Endothelial cell of umbilical vein (primary cell): Measurements from ENCODE around the gene CFAP77. TPM values are rescaled to one million over a fixed set of nuclear protein-coding genes. Genes with fewer than 3 reads are reported as not detected.

Source experiments
- BruUV-seq: library from RNA; stranded (reverse); fragments of 400-500 nt; replicated peaks from 2 replicates; lab custom pipeline; 2021; lab: Mats Ljungman, UMichigan
- CTCF ChIA-PET: fragments of 300-600, 350-600 bp; sonication (Branson Sonifier 250); formaldehyde crosslinking; loops from one replicate; lab custom pipeline; 2021; ENCODE audit warnings: antibody characterized with exemption, inconsistent platforms; lab: Charles Lee
- POLR2A ChIA-PET: fragments of 300-600, 350-600 bp; sonication (Branson Sonifier 250); formaldehyde crosslinking; loops from one replicate; lab custom pipeline; 2021; ENCODE audit warnings: antibody characterized with exemption, inconsistent platforms; lab: Charles Lee
- DNase-seq: peaks from one replicate; pipeline ENCODE4 v3.0.0-alpha.2; 2011; ENCODE audit warnings: low read depth, low spot score
- FAIRE-seq: peaks from 2 replicates; lab custom pipeline; 2011; peaks lifted over from hg19 to GRCh38; lab: Jason Lieb, UNC
- H2AFZ ChIP-seq: 2 replicates; pipeline ENCODE4 v1.6.0; 2012; ENCODE audit warnings: low read depth, low read length, control low read depth, inconsistent platforms
- H3K27ac ChIP-seq: 2 replicates; pipeline ENCODE4 v1.5.1; 2011; ENCODE audit warnings: low read depth, mild to moderate bottlenecking, control low read depth, low read length, moderate library complexity; ENCODE audit not compliant: insufficient read depth
- H3K27me3 ChIP-seq, 2 experiments: 2 replicates each; pipeline versions ENCODE4 v1.6.0 to v1.6.1; 2011; ENCODE audit warnings: low read length in 2 of 2, mixed read lengths in 1 of 2; ENCODE audit not compliant: control insufficient read depth in 2 of 2, insufficient read depth in 2 of 2
- H3K36me3 ChIP-seq, 2 experiments: 2 replicates in 1 of 2; 3 replicates in 1 of 2; pipeline ENCODE4 v1.5.1; 2011; ENCODE audit warnings: low read length in 2 of 2, mild to moderate bottlenecking in 1 of 2, moderate library complexity in 1 of 2; ENCODE audit not compliant: control insufficient read depth in 2 of 2, insufficient read depth in 2 of 2; ENCODE audit errors: extremely low read depth in 1 of 2
- H3K4me1 ChIP-seq: 3 replicates; pipeline ENCODE4 v1.5.1; 2011; ENCODE audit warnings: mild to moderate bottlenecking, low read length; ENCODE audit not compliant: control insufficient read depth, insufficient read depth; ENCODE audit errors: extremely low read depth
- H3K4me2 ChIP-seq: 2 replicates; pipeline ENCODE4 v1.6.1; 2011; ENCODE audit warnings: low read length, control low read depth, mixed read lengths; ENCODE audit not compliant: insufficient read depth
- H3K4me3 ChIP-seq, 3 experiments: fragments of 200-600 bp in 1 of 3; sonication (generic), shearing (Covaris generic) in 1 of 3; replicated peaks in 1 of 3; 2 replicates each; pipeline ENCODE4 v1.5.1; 2011 to 2016; ENCODE audit warnings: control low read depth in 3 of 3, low read length in 3 of 3, mild to moderate bottlenecking in 2 of 3, inconsistent platforms in 1 of 3, low read depth in 1 of 3, moderate library complexity in 1 of 3; ENCODE audit not compliant: insufficient read depth in 1 of 3
- H3K79me2 ChIP-seq: 2 replicates; pipeline ENCODE4 v1.6.0; 2012; ENCODE audit warnings: low read length, inconsistent platforms; ENCODE audit not compliant: control insufficient read depth, insufficient read depth
- H3K9ac ChIP-seq: replicated peaks from 2 replicates; pipeline ENCODE3; 2011; ENCODE audit warnings: low read length, control low read depth; ENCODE audit not compliant: insufficient read depth; ENCODE audit errors: extremely low read depth
- H3K9me1 ChIP-seq: replicated peaks from 3 replicates; pipeline ENCODE4 v1.6.0; 2011; ENCODE audit warnings: mild to moderate bottlenecking, low read length; ENCODE audit not compliant: control insufficient read depth, insufficient read depth; ENCODE audit errors: extremely low read depth
- H3K9me3 ChIP-seq: replicated peaks from 2 replicates; pipeline ENCODE4 v1.5.1; 2012; ENCODE audit warnings: low read length, inconsistent platforms; ENCODE audit not compliant: control insufficient read depth, insufficient read depth
- H4K20me1 ChIP-seq: replicated peaks from 2 replicates; pipeline ENCODE3; 2011; ENCODE audit warnings: mild to moderate bottlenecking, low read length; ENCODE audit not compliant: control insufficient read depth, insufficient read depth; ENCODE audit errors: extremely low read depth
- CTCF ChIP-seq, 2 donors: IDR thresholded peaks; 1 replicate in 1 of 2; 2 replicates in 1 of 2; pipeline ENCODE4 v1.5.1; 2011; ENCODE audit warnings: low read length in 2 of 2, mild to moderate bottlenecking in 2 of 2, moderate library complexity in 2 of 2, control low read depth in 1 of 2, inconsistent platforms in 1 of 2, low read depth in 1 of 2; ENCODE audit not compliant: insufficient read depth in 1 of 2; ENCODE audit errors: extremely low read depth in 1 of 2
- EZH2 ChIP-seq: IDR thresholded peaks from 2 replicates; pipeline ENCODE4 v1.6.1; 2012; ENCODE audit warnings: borderline replicate concordance, low read depth, mild to moderate bottlenecking, moderate library complexity, low read length, inconsistent platforms; ENCODE audit not compliant: severe bottlenecking
- FOS ChIP-seq: IDR thresholded peaks from 2 replicates; pipeline ENCODE4 v1.6.1; 2011; ENCODE audit warnings: mild to moderate bottlenecking, low read length, moderate library complexity, borderline replicate concordance; ENCODE audit not compliant: insufficient read depth
- GATA2 ChIP-seq: IDR thresholded peaks from 2 replicates; pipeline ENCODE4 v1.7.0; 2011; ENCODE audit warnings: low read depth, mild to moderate bottlenecking, moderate library complexity, mixed read lengths, low read length; ENCODE audit not compliant: insufficient read length, insufficient read depth
- JUN ChIP-seq: IDR thresholded peaks from 2 replicates; pipeline ENCODE4 v1.6.1; 2011; ENCODE audit warnings: borderline replicate concordance, low read depth; ENCODE audit not compliant: insufficient read length, insufficient read depth
- MAX ChIP-seq: IDR thresholded peaks from 2 replicates; pipeline ENCODE4 v1.6.1; 2011; ENCODE audit not compliant: insufficient read depth, insufficient read length
- MYC ChIP-seq: IDR thresholded peaks from one replicate; pipeline ENCODE4 v1.6.1; 2011; ENCODE audit warnings: mild to moderate bottlenecking, low read depth, low read length
- POLR2A ChIP-seq: IDR thresholded peaks from 2 replicates; pipeline ENCODE4 v1.6.1; 2012; ENCODE audit warnings: low read depth, mild to moderate bottlenecking, control low read depth, low read length
- POLR2AphosphoS5 ChIP-seq: IDR thresholded peaks from 2 replicates; pipeline ENCODE4 v1.6.1; 2012; ENCODE audit warnings: low read depth, mild to moderate bottlenecking, control low read depth, low read length, moderate library complexity; ENCODE audit not compliant: insufficient read depth
- dilution Hi-C: fragments of 300-500 bp; cut with MboI; formaldehyde crosslinking; loops from one replicate; pipeline ENCODE4 v1.15.0; 2019; ENCODE audit warnings: low sequenced_read_pairs; ENCODE audit not compliant: extremely low pct_ligation_motif_present
- intact Hi-C: fragments of 100-400 bp; cut with micrococcal nuclease; formaldehyde crosslinking; loops from one replicate; pipeline ENCODE4 v1.10.0; 2022
- polyA plus RNA-seq, 4 experiments: library from polyadenylated mRNA; depleted of rRNA in 3 of 4; stranded (reverse) in 3 of 4; unstranded in 1 of 4; fragments of >200 nt; gene quantifications; 2 replicates each; pipeline versions ENCODE4 v1.2.1 to v1.2.3, GENCODE V29; 2011 to 2012; ENCODE audit warnings: missing spikeins in 1 of 4
- total RNA-seq: library from RNA; stranded (reverse); gene quantifications from 2 replicates; pipeline ENCODE4 v1.2.3, GENCODE V29; 2021

Gene CFAP77
- total and polyA plus RNA-seq, 2 donors (not counting 3 experiments of a cell fraction or from before 2014, with no cell fraction given), result not detected

- ChIA-PET CTCF (interaction anchor here (1.4 kb wide), 2 partner anchors 8 to 85 kb away, joined by 3 to 5 read pairs; no protein-coding TSS in a partner anchor), POLR2A (no interaction called here)
- Histone ChIP-seq H3K4me1 (no peaks in the 10 kb centered on the region), H3K36me3 (no peaks in the 10 kb centered on the region), H2AFZ (no peak overlapping the region), H3K4me3 (no peak overlapping the region), H3K79me2 (no peaks in the 10 kb centered on the region), H3K9me1 (no peaks in the 10 kb centered on the region), H3K9ac (no peak overlapping the region), H3K27ac (no peak overlapping the region), H3K27me3 (peaks cover 0 to 2% of the 10 kb centered on the region in 2 experiments), H4K20me1 (no peaks in the 10 kb centered on the region), H3K4me2 (no peak overlapping the region), H3K9me3 (no peaks in the 10 kb centered on the region)
- dilution Hi-C loops, result no loop called here
- TF ChIP-seq CTCF (IDR thresholded peaks at IDR 0.05; ENCODE audit: extremely low read depth in 1 of 2, insufficient read depth in 1 of 2, low read depth in 1 of 2, low read length in 2 of 2), result no peak
- TF ChIP-seq MAX, result no peak
- TF ChIP-seq MYC, result no peak
- TF ChIP-seq FOS, result no peak
- no peak for TF ChIP-seq POLR2A
- TF ChIP-seq EZH2, result no peak
- no peak for TF ChIP-seq JUN
- no peak for TF ChIP-seq GATA2
- TF ChIP-seq POLR2AphosphoS5, result no peak
- no peak for DNase-seq
- intact Hi-C loops, result no loop called here
- BruUV-seq, result no TSS peak
- FAIRE-seq, result no peak
Observed at GRCh38 chr9:132499251-132499650, 89.2 kb downstream of the CFAP77 start.
